WTC11 (cell line): Measurements from ENCODE around the gene KCNIP3.

Experiments used
- ATF1 ChIP-seq: sonication (generic); formaldehyde crosslinking; IDR thresholded peaks from 2 replicates; pipeline ENCODE4 v1.8.1; 2023; ENCODE audit warnings: mild to moderate bottlenecking, moderate library complexity, missing genetic modification reagents
- CBFB ChIP-seq: sonication (generic); formaldehyde crosslinking; IDR thresholded peaks from 2 replicates; pipeline ENCODE4 v1.8.1; 2022; ENCODE audit warnings: mild to moderate bottlenecking, low read depth, missing genetic modification reagents
- FOXP4 ChIP-seq: sonication (generic); formaldehyde crosslinking; IDR thresholded peaks from 2 replicates; pipeline ENCODE4 v1.8.0; 2022; ENCODE audit warnings: mild to moderate bottlenecking, missing genetic modification reagents
- HMGXB4 ChIP-seq: sonication (generic); formaldehyde crosslinking; IDR thresholded peaks from 2 replicates; pipeline ENCODE4 v1.8.1; 2023; ENCODE audit warnings: mild to moderate bottlenecking, moderate library complexity, missing genetic modification reagents
- IRF1 ChIP-seq: sonication (generic); formaldehyde crosslinking; IDR thresholded peaks from 2 replicates; pipeline ENCODE4 v1.8.0; 2023; ENCODE audit warnings: missing genetic modification reagents
- PREB ChIP-seq: sonication (generic); formaldehyde crosslinking; IDR thresholded peaks from 2 replicates; pipeline ENCODE4 v1.8.1; 2022; ENCODE audit warnings: mild to moderate bottlenecking, missing genetic modification reagents, moderate library complexity, borderline replicate concordance
- ZNF317 ChIP-seq: sonication (generic); formaldehyde crosslinking; IDR thresholded peaks from 2 replicates; pipeline ENCODE4 v1.8.1; 2023; ENCODE audit warnings: low read depth, mild to moderate bottlenecking, moderate library complexity, missing genetic modification reagents, borderline replicate concordance

DNA sequence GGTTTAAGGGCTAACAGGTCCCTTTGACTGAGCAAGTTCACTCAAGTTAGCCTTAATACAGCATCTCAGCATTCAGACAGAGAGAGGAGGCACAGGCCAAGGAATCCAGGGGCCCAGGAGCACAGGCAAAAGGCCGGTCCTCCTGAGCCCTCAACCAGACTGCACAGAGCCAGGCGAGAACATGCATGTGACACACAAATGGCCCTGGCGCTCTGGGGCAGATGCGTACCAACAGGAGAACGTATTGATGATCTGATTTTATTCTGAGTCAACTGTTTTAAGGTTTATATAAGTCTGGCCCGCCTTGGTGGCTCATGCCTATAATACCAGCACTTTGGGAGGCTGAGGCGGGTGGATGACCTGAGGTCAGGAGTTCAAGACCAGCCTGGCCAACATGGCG lies 34.9 kb downstream of the KCNIP3 start:
- TF ChIP-seq IRF1 (CRISPR knock-in tag) (no peak), HMGXB4 (CRISPR knock-in tag) (no peak), ZNF317 (no peak), ATF1 (CRISPR knock-in tag) (no peak), PREB (CRISPR knock-in tag) (no peak), CBFB (no peak), FOXP4 (CRISPR knock-in tag) (no peak)
